ENCODE measurements around the gene MTHFR. TPM values are rescaled to one million over a fixed set of nuclear protein-coding genes. Genes with fewer than 3 reads are reported as not detected.

MTHFR gene
- total and polyA plus RNA-seq, 2 of the 8 experiments (the other 6 are each of a cell fraction or from before 2014, with no cell fraction given), result 8.7 to 18.5 TPM

DNA sequence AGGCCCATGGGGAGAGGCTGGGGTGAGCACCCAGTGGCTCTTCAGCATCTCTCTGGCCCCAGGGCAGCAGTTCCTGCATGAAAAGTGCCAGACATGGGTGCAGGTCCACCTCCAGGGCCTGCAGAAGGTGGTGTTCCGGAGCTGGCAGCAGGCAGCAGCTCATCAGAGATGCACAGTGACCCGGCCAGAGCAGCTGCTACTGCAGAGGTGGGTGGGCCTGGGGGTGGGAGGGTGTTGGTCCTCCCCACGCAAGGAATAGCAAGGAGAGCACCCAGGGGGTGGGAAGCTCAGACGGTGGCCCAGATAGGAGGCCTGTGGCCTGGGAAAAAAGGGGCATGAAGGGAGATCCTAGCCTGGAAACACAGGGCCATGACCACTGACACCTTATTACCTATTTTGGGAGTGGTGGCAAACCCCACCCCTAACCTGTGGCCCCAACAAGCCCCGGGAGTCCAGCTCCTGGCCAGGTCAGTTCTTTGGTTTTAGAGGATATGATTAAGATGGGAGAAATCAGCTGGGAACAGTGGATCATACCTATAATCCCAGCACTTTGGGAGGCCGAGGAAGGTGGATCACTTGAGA lies 23.5 kb downstream of the MTHFR start:
- Histone ChIP-seq H3K9ac (replicated peaks in 1 of 4; ENCODE audit: extremely low read depth in 1 of 4, low read depth in 3 of 4, low read length in 3 of 4) (no peak overlapping the region), H3K23ac (ENCODE audit: insufficient read length) (no peak overlapping the region), H2BK12ac (ENCODE audit: low read depth, low read length) (no peak overlapping the region; the same call in 1 of the 2 replicates), H3K18ac (ENCODE audit: extremely low read depth, low read length) (no peak overlapping the region), H3K36me3 (ENCODE audit: control insufficient read depth in 2 of 4, insufficient read depth in 4 of 4, low read length in 3 of 4) (no peaks in the 10 kb centered on the region), H2BK20ac (ENCODE audit: low read length) (no peak overlapping the region), H3K56ac (replicated peaks; ENCODE audit: insufficient read length, low read depth, low read length) (no peak overlapping the region), H2AFZ (ENCODE audit: low read length) (no peak overlapping the region), H3K9me3 (ENCODE audit: insufficient read depth in 2 of 2, low read depth in 1 of 2, low read length in 1 of 2) (no peaks in the 10 kb centered on the region), H3K27me3 (replicated peaks in 1 of 4; ENCODE audit: control insufficient read depth in 3 of 4, extremely low read depth in 1 of 4, insufficient read depth in 3 of 4, low read length in 3 of 4) (no peaks in the 10 kb centered on the region), H3K14ac (ENCODE audit: insufficient read length) (no peak overlapping the region), H3K79me2 (ENCODE audit: control insufficient read depth in 1 of 2, insufficient read depth in 2 of 2, low read length in 2 of 2) (no peaks in the 10 kb centered on the region), H4K8ac (ENCODE audit: extremely low read depth, insufficient read depth, low read length) (no peak overlapping the region; the same call in 1 of the 2 replicates), H2BK5ac (ENCODE audit: low read depth, low read length) (no peak overlapping the region), H3K4me3 (ENCODE audit: extremely low read depth in 1 of 4, insufficient read depth in 2 of 4, low read depth in 3 of 4, low read length in 4 of 4) (no peak overlapping the region), H4K5ac (ENCODE audit: insufficient read length, low read depth, low read length) (no peak overlapping the region), H3K4me1 (replicated peaks in 1 of 4; ENCODE audit: control insufficient read depth in 3 of 4, insufficient read depth in 4 of 4, low read length in 3 of 4) (peaks cover 5 to 20% (median 13%) of the 10 kb centered on the region in 4 experiments), H2BK120ac (replicated peaks; ENCODE audit: low read depth, low read length) (no peak overlapping the region), H3K79me1 (ENCODE audit: low read depth, low read length) (no peaks in the 10 kb centered on the region), H2BK15ac (ENCODE audit: low read length) (no peak overlapping the region), H3K4ac (replicated peaks; ENCODE audit: insufficient read length, low read depth, low read length) (no peak overlapping the region), H3K23me2 (ENCODE audit: low read depth, low read length) (no peaks in the 10 kb centered on the region), H2AK5ac (ENCODE audit: low read depth, low read length) (no peak overlapping the region), H3K4me2 (ENCODE audit: insufficient read depth in 1 of 2, low read depth in 2 of 2, low read length in 2 of 2) (no peak overlapping the region), H3K27ac (ENCODE audit: low read depth, low read length) (no peak overlapping the region), H4K20me1 (replicated peaks in 1 of 2; ENCODE audit: control insufficient read depth in 1 of 2, insufficient read depth in 2 of 2, low read length in 2 of 2) (no peaks in the 10 kb centered on the region), H4K91ac (replicated peaks; ENCODE audit: insufficient read length, low read length) (no peak overlapping the region)
- no peak for FAIRE-seq
- WGBS, 2 experiments (ENCODE audit: extremely low coverage in 1 of 2, insufficient coverage in 1 of 2, insufficient read length in 1 of 2, insufficient replicate concordance in 2 of 2, low coverage in 1 of 2, low lambda C conversion rate in 2 of 2, missing lambda C conversion rate in 1 of 2), result 94% methylated on average over 6 of the region's 6 CpGs; no CpG with 5 or more reads in 1 of the 2 experiments
- ChIA-PET POLR2A (ENCODE audit: partially characterized antibody) (interaction anchor here (0.5 to 1.4 kb wide), 2 partner anchors 10 to 188 kb away, joined by 3 to 4 read pairs; no protein-coding TSS in a partner anchor), CTCF (ENCODE audit: partially characterized antibody) (interaction anchor here (0.9 to 1.1 kb wide), 2 partner anchors 10 to 50 kb away, joined by 3 to 4 read pairs; no protein-coding TSS in a partner anchor)
- no peak for DNase-seq (ENCODE audit: low read depth in 1 of 2, low spot score in 2 of 2)
- TF ChIP-seq SAP30 (IDR thresholded peaks at IDR 0.05; ENCODE audit: insufficient read depth, insufficient replicate concordance, low read length) (no peak), POLR2A (IDR thresholded peaks at IDR 0.05; ENCODE audit: control extremely low read depth in 1 of 2, low read depth in 2 of 2, low read length in 2 of 2) (no peak), EZH2 (IDR thresholded peaks at IDR 0.05; ENCODE audit: low read depth, low read length, severe bottlenecking) (no peak), CTBP2 (IDR thresholded peaks at IDR 0.05; ENCODE audit: borderline replicate concordance, insufficient read depth, insufficient read length, low read length) (no peak), TBP (IDR thresholded peaks at IDR 0.05; ENCODE audit: low read depth, low read length) (no peak), PHF8 (conservative IDR thresholded peaks at IDR 0.05; ENCODE audit: low read depth, low read length) (no peak), CHD2 (IDR thresholded peaks at IDR 0.05; ENCODE audit: low read length) (no peak), RXRA (IDR thresholded peaks at IDR 0.05; ENCODE audit: insufficient read depth, low read depth, low read length) (no peak), CBX5 (IDR thresholded peaks at IDR 0.05; ENCODE audit: low read depth, low read length) (no peak), JUN (IDR thresholded peaks at IDR 0.05; ENCODE audit: low read depth, low read length) (no peak)
- TF ChIP-seq, protein P1, sequence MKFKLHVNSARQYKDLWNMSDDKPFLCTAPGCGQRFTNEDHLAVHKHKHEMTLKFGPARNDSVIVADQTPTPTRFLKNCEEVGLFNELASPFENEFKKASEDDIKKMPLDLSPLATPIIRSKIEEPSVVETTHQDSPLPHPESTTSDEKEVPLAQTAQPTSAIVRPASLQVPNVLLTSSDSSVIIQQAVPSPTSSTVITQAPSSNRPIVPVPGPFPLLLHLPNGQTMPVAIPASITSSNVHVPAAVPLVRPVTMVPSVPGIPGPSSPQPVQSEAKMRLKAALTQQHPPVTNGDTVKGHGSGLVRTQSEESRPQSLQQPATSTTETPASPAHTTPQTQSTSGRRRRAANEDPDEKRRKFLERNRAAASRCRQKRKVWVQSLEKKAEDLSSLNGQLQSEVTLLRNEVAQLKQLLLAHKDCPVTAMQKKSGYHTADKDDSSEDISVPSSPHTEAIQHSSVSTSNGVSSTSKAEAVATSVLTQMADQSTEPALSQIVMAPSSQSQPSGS (IDR thresholded peaks at IDR 0.05; ENCODE audit: low read length), result no peak

Measured in H1 (cell line).